ENCODE measurements around the gene NEUROG2.
A peak's percentile ranks its signal among the peaks of the same experiment; 100 is the strongest.
"Not testable (repeated sequence)": the region's sequence is repeated elsewhere in the genome, so short reads cannot be mapped to it uniquely, and the experiment has no call there.

The NEUROG2 gene

DNA sequence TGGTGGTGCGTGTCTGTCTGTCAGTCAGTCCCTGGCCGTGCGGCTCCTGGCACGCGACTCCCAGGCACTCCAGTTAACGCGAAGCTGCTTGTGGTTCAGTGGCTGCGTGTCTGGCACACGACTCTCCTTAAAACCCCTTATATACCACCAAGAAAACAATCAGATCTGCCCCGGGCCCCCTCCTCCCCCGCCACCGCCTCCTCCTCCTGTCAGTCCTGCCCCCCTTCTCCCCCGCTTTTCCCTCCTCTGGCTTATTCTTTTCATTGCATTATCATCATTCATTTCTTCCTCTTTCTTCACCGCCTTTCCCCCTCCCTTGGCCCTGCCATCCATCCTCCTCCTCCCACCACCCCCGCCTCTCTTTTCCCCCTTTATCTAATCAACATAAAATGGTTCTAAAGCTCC is at the start of gene NEUROG2:
Gene NEUROG2, minus strand, starts transcription at position 115 of the 405 bp plus-strand sequence. CDS start 705 bp downstream, outside the sequence.
- DNase-seq (ENCODE audit: low read depth in 3 of 3), result no peak

DNA sequence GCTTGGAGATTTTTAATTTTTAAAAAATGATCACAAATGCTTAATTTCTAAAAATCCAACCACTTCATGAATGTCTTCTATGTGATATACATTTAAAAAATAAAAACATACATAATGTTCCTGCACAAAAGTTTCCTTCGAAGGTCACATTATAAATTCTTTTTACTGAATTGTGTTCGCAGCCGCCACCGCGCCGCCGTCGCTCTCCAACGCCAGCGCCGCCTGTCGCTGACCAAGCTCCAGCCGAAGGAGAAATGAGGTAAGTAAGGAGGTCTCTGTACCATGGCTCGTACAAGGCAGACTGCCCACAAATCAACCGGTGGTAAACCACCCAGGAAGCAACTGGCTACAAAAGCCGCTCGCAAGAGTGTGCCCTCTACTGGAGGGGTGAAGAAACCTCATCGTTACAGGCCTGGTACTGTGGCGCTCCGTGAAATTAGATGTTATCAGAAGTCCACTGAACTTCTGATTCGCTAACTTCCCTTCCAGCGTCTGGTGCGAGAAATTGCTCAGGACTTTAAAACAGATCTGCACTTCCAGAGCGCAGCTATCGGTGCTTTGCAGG is 48.8 kb upstream of the NEUROG2 start:
- no peak for DNase-seq (ENCODE audit: low read depth in 3 of 3)

GRCh38 chr4:112563431-112564200 is 47.6 kb upstream of the NEUROG2 start:
- DNase-seq (ENCODE audit: low read depth in 3 of 3), result no peak

GRCh38 chr4:112562254-112562879 is 46.4 kb upstream of the NEUROG2 start:
- DNase-seq (ENCODE audit: low read depth in 3 of 3), result no peak

GRCh38 chr4:112560084-112560483 is 44.1 kb upstream of the NEUROG2 start:
- DNase-seq (ENCODE audit: low read depth in 3 of 3), result no peak

- DNase-seq (ENCODE audit: low read depth in 3 of 3), result no peak
These were observed 43.1 kb upstream of the NEUROG2 start for GRCh38 chr4:112559053-112559452.

GRCh38 chr4:112557676-112558411 is 41.9 kb upstream of the NEUROG2 start:
- no peak for DNase-seq (ENCODE audit: low read depth in 3 of 3)

- not testable (repeated sequence) for DNase-seq (ENCODE audit: low read depth in 3 of 3)
These were observed 38.3 kb upstream of the NEUROG2 start for GRCh38 chr4:112554271-112554670.

GRCh38 chr4:112552668-112553067 is 36.7 kb upstream of the NEUROG2 start:
- DNase-seq (ENCODE audit: low read depth in 3 of 3), result no peak

- DNase-seq (ENCODE audit: low read depth in 3 of 3), result no peak
These were observed 34.7 kb upstream of the NEUROG2 start for GRCh38 chr4:112550728-112551127.

DNA sequence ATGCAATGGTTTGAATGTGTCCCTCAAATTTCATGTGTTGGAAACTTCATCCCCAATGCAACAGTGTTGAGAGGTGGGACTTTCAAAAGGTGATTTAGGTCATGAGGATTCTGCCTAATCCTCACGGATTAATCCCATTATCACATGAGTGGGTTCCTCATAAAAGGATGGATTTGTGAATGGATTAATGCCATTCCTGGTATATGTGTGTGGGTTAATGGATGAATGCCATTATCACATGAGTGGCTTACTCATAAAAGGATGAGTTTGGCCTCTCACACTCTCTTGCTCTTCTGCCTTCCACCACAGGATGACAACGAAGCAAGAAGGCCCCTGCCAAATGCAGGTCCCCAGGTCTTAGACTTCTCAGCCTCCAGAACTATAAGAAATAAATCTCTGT is 30.5 kb upstream of the NEUROG2 start:
- DNase-seq (ENCODE audit: low read depth in 3 of 3), result no peak

GRCh38 chr4:112545346-112545745 is 29.4 kb upstream of the NEUROG2 start:
- DNase-seq (ENCODE audit: low read depth in 3 of 3), result no peak

DNA sequence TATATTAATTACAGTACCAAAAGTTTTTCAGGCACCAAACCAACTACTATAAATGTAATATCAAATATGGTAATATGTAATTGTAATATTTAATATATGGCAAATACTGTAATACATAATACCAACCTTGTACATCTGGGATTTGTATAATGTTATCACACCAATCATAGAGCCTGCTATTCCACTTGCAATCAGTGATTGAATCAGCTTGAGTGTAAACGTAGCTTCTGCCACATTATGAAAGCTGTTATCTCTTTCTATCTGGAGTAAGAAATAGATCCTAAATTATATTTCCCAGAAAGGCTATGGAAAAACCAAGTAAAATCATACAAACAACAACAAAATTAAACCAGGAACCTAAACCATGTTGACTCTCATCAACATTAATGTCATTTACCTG is 24.7 kb upstream of the NEUROG2 start:
- no peak for DNase-seq (ENCODE audit: low read depth in 3 of 3)

DNA sequence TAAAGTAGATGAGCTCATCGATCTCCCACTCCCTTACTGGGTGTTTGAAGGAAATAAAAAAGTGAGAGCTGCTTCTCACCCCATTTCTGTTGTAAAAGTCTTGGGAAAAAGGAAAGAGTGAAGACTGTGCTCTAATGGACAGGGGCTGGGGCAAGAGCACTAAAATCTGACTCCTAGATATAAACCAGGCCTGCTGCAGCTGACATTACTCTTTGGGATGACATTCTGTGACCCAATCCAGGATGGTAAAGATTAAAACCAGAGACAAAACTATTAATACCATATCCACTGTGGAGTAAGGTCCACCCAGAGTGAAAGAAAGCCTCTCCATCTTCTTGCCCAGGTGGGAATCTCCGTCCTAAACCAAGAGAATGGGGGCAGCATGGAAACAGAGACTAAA is 20.1 kb upstream of the NEUROG2 start:
- DNase-seq (ENCODE audit: low read depth in 3 of 3), result no peak

DNA sequence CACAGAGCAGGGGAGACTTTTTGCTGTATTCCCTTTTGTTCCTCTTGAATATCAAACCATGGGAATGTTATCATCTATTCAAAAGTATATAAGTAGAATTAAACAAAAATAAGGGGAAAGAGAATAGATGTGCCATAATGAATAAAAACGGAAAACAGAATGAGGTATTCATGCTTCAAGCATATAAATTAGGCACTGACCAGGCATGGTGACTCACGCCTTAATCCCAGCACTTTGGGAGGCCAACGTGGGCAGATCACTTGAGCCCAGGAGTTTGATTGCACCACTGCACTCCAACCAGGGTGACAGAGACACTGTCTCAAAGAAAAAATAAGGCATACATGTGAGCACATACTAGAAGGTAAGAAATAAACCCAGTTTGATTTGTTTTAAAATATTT is 16.3 kb upstream of the NEUROG2 start:
- no peak for DNase-seq (ENCODE audit: low read depth in 3 of 3)

DNA sequence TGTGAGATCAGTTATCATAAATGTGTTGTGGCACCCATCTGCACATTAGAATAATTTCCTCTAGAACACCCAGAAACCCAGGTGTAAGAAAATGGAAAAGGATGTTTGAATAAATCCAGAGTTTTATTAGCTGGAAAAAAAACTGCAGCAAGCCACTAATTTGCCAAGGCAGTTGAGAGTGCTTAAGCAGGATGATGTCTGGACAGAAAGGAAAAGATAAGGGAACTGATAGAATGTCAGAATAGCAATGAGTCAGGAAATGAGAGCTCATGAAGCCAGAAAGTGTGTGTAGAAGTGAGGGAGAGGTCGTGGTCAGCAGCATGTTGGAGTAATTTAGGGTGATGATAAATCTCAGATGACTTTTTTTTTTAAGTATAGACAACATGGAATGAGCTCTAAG is 15.2 kb upstream of the NEUROG2 start:
- no peak for DNase-seq (ENCODE audit: low read depth in 3 of 3)

DNA sequence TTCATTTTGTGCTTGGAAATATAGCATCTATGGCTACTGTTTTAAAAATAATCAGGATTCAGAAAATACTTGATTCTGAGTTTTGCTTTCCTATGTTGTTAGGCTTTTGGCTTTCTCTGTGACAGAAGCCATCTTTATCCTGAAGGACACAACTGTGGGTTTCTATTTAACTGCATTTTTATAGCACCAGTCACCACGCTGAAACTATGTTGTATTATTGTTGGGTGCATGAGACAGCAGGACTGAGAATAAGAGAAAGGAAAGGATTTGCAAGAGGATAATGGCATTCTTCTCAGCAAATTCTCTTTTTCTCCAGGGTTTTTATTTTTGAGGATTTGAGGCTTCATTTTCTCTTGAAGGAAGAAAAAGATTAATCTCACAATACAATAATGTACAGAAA is 10.1 kb upstream of the NEUROG2 start:
- no peak for DNase-seq (ENCODE audit: low read depth in 3 of 3)

DNA sequence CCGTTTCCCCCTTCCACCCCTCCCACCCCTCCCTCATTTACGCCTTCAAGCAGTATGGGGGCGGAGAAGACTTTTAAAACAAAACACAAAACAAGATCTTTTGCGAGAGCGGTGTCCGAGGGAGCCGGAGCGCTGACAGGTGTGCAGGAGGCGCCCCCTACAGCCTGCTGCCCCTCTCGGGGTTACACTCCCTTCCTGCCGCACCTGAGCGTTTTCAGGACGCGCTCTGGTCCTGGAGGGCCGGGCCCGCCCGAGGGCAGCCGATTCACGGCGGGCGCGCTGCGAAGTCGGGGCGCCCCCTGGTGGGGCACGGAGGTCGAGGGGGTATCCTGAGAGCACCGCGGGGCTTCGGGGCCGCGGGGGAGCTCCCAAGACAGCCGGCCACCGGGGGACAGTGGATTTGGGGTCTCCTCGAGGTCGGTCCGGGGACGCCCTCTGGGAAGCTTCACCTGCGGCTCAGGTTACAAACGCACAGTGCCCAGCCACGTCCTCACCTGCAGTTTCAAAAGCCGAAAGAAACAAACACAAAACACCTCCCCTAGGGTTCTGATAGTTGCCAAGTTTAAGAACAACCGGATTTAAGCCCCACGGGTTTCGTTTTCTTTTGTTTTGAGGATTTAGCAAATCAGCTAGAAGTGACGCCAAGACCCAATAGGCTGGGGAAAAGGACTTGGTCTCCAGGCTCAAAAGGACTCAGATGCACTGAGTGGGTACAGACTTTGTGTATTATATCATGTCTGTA is 8.0 kb upstream of the NEUROG2 start:
- peak; percentile 48 to 59 (median 57) for DNase-seq (ENCODE audit: low read depth in 3 of 3)

- no peak for DNase-seq (ENCODE audit: low read depth in 3 of 3)
These were observed 7.2 kb upstream of the NEUROG2 start for GRCh38 chr4:112523008-112523721.

DNA sequence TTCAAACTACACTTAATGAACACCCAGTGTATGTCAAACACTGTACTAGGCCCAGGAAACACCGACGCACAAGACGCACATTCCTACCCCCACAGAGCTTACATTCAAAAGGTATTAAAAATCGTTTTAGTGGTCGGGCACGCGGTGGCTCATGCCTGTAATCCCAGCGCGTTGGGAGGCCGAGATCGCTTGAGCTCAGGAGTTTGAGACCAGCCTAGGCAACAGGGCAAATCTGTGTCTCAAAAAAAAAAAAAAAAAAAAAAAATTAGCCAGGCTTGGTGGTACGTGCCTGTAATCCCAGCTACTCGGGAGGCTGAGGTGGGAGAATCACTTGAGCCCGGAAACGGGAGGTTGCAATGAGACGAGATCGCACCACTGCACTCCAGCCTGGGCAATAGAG is 6.5 kb upstream of the NEUROG2 start:
- not testable (repeated sequence) for DNase-seq (ENCODE audit: low read depth in 3 of 3)
